Measurements from ENCODE around the gene NEK9.
"Not testable (repeated sequence)": the region's sequence is repeated elsewhere in the genome, so short reads cannot be mapped to it uniquely, and the experiment has no call there.

Gene NEK9

DNA sequence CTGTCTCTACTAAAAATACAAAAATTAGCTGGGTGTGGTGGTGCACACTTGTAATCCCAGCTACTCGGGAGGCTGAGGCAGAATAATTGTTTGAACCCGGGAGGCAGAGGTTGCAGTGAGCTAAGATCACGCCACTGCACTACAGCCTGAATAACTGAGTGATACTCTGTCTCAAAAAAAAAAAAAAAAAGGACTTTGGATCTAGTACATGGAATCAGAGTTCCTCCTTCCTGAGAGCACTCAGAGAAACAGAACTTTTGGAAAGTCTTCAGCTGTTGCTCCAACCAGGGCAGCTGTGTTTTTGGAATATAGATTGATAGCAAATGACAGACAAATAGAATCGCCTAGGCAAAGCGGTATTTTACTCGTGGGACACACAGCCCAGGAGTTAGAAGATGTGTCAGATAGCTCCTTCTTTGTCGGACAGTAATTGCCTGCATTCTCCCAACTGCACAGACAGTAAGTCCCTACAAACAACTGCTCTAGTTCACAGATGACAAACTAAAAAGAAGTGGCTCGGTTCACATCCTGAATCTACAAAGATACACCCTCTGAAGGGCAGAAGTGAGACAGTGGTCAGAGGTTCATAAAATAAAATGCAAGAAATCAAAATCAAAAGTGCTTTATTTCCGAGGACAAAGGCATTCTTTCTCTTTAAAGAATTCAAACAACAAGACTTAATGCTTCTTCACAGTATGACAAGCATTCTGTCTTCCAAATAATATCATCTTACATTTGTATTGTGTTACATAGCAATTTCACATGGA is 17.1 kb upstream of the NEK9 start:
- DNase-seq (ENCODE audit: low read depth) = no peak

DNA sequence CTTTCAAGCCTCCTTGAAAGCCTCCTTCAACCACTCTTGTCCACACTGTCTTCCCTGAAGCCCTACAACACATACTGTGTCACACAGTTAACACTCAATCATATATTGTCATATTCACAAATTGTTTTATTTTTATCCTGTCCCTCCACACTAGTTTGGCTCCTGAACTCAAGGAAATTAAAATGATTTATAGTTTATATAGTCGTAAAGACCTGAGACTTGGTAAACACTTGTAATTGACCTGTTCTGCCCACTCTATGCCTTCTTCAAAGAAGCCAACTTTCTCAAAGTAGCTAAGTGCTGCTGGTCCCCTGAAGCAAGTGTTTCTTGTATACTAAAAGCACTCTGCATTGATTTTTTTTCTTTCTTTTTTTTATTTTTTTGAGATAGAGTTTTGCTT is 15.6 kb upstream of the NEK9 start:
- no peak for DNase-seq (ENCODE audit: low read depth)

DNA sequence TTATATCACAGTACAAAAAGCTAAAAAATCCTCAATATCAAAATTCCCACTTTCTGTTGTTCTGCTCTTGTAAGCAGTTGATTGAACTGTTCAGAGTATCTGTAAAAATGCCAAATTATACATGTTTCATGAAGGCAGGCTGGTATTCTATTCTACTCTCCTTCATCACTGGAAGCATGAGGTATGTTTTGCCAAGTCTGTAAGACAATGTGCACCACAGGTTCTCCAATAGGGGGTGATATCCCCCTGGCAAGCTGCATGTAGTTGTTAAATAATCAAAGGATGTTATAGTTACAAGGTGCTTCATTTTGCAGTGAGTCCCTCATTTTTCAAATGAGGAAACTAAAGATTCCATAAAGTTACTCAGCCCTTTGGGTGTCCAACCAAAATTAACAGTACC is 15.1 kb upstream of the NEK9 start:
- DNase-seq (ENCODE audit: low read depth) = no peak

DNA sequence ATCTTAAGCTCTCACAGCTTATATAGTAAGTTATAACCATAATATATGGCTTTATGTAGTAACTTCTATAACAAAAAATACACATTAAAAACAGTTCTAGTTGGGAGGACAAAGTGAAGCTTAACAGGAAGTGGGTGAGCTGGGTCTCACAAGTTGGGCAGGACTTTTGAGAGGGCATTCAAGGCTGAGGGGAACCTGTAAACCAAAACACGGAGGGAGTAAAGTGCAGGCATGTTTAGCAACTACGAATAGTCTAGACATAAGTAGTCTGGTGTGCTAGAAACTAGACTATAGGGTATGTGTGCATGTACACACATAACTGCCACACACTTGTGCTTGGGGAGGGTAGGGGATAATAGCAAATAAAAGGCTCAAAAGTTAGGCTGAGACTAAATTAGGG is 14.2 kb upstream of the NEK9 start:
- DNase-seq (ENCODE audit: low read depth) = no peak

DNA sequence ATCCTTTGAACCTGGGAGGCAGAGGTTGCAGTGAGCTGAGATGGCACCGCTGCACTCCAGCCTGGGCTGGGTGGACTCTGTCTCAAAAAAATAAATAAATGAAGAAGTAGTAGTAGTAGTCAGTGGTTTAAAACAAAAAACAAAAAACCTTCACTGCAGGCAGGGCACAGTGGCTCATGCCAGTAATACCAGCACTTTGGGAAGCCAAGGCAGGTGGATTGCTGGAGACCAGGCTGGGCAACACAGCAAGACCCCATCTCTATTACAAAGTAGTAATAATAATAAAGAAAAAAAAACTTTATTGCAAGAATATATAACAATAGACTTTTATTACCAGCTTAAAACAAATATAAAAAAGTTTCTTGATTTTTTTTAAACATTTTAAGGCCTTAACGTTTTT is 13.8 kb upstream of the NEK9 start:
- no peak for DNase-seq (ENCODE audit: low read depth)

DNA sequence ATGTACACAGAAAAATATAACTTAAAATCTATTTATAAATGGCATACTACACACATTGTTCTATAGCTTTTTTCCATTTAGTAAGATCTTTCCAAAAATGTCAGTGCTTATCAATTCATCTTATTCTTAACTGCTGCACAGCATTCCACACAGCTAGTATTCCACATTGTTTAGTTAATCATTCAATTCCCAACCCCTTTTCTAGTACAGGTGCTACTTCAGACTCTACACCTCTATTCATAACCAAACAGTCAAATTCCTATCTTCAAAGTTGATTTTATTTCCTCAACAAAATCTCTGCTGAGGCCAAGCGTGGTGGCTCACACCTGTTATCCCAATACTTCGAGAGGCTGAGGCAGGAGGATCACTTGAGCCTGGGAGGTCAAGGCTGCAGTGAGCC is 12.3 kb upstream of the NEK9 start:
- no peak for DNase-seq (ENCODE audit: low read depth)

DNA sequence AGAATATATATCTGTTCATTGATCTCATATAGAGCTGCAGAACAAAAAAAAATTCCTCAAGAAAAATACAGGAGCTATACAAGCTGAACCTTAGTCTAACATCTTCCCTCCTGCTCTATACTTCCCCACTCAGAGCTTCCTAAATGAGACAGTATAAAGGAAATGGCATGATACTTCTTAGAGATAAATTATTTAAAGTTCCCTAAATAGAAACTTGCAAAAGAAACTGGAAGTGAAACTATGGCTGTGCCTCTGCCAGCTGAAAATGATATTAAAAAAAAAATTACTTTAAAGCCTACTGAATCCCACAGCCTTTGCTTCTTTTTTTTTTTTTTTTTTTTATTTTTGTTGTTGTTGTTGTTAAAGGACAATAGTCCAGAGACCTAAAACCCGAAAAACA is 11.6 kb upstream of the NEK9 start:
- no peak for DNase-seq (ENCODE audit: low read depth)

DNA sequence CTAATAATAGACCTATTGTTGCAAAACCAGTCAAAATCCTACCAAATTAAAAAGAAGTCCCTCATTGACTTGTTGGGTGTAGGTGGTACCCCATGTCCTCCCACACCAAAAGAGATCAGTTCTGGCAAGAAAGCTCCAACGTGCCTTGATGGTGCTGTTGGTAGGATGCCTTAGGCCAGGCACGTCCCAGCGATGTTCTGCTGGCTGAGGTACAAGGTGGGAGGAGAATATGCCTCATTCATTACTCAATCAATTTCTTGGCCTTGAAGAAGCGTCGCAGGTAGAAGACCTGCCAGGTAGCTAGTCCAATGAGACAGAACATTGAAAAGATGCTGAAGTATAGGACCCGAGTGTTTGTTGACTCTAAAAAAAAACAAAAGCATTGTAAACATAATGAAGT is 7.8 kb upstream of the NEK9 start:
- no peak for DNase-seq (ENCODE audit: low read depth)

DNA sequence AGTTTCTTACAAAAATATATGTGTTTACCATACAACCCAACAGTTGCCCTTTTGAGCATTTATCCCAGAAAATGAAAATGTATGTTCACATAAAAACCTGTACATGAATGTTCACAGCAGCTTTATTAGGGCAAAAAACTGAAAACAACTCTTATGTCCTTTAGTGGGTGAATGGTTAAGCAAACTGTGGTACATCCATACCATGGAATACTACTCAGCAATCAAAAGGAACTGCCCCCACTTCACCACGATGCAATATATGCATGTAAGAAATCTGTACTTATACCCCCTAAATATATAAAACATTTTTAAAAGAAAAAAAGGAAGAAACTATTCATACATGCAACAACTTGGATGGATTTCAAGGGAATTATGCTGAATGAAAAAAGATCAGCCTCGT is 6.7 kb upstream of the NEK9 start:
- DNase-seq (ENCODE audit: low read depth) = no peak

DNA sequence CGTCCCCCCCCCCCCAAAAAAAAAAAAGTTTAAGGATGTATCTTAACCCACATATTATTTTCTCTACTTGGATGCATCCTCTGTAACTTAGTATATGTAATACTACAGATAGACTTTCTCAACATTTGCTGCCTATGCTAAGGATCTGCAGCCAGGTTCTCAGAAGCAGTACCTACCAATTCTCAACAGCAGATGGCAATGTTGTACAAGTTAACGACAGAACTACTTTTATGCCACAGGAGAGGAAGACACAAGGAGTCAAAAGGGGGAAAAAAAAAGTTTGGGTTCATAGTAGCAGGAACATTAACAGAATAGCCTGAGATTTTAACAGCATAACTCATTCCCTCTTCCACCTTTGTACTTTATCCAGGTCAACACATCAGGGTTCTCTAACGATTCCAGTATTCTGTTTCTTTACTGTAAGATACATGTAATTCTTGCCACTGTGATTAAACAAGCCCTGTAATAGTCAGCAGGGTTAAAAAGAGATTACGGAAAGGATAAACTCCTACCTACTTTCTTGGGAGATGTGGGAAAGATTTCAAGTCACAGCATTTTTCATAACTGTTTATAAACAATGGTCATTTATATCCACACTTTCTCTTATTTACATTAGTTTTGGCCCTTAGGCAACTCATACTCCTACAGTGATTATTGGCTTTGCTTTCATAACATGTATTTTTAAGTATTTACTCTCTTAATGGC is 5.7 kb upstream of the NEK9 start:
- no peak for DNase-seq (ENCODE audit: low read depth)

DNA sequence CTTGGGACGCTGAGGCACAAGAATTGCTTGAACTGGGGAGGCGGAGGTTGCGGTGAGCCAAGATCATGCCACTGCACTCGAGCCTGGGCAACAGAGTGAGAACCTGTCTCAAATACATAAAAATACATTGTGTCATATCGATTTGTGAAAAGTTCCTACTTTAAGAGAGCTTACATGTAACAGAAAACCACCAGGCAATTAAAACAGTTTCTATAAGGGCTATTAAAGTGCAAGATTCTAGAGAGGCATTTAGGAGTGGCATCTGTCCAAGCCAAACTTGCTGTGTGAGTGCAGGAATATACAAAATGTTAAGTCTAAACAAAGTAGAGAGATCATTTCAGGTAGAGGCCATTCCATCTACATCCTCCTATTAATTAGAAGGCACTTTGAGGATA is 1.7 kb upstream of the NEK9 start:
- no peak for DNase-seq (ENCODE audit: low read depth)

DNA sequence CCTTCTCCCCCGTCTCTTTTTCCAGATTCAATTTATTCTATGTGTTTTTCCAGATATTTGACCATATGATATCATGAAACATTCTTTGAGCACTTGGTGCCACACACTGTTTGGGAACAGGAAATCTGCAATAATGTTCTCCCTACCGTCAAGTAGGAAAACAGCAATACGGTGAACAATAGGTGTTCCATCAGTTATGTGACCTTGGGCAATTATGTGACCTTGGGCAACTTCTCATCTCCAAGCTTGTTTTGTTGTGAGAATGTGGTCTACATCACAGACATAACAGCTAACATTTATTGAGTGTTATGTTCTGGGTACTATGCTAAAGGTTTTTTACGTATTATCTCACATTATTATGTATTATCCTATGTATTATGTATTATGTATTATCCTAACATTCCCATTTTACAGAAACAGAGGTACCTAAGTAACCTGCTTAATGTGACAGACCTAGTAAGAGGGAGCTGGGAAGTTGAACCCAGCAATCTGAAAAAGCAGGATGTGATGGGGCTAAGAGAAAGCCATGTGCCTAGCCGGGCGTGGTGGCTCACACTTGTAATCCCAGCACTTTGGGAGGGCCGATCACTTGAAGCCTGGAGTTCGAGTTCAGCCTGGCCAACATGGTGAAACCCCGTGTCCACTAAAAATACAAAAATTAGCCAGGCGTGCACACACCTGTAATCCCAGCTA is 1.2 kb upstream of the NEK9 start:
- no peak for DNase-seq (ENCODE audit: low read depth)

DNA sequence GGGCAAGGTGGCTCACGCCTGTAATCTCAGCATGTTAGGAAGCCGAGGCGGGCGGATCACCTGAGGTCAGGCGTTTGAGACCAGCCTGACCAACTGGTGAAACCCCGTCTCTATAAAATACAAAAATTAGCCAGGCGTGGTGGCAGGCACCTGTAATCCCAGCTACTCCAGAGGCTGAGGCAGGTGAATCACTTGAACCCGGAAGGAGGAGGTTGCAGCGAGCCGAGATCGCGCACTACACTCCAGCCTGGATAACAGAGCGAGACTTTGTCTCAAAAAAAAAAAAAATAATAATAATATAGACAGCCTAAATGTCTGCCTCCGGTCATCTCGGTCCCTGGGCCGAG is 599 bp upstream of the NEK9 start:
- not testable (repeated sequence) for DNase-seq (ENCODE audit: low read depth)

DNA sequence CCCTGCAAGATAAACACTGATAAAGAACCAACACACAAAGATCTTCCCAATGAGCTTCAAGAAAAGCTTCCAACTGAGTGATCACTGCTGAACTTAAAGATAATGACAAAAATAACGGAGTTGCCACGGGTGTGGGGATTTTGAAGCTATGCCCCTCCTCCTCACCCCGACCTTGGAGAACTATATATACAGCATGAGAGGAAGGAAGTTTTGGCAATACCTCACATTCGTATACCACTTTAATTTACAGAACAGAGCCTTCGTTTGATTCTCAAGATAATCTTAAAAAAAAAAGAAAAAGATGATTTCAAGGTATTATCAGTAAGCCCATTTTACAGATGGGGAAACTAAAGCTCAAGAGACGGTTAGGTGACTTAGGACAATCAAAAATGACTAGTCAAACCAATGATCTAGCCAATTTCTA is 715 bp downstream of the NEK9 start:
- no peak for DNase-seq (ENCODE audit: low read depth)

DNA sequence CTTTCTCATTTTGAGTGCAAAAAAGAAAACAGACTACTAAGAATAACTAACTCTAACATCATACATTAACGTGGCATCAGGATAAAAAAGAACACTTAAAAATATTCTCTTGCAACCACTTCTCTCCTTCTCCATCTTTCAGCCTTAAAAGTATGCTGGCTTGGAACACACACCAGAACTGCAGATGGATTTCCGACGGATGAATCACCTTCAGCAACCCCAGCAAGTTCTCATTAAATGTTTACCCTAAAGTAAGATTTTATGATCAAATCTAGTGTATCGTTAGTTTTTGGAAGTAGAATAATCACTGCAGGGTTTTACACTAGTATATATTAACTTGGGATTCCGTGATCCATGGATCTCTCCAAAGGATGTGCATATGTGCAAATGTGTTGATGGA is 1.2 kb downstream of the NEK9 start:
- no peak for DNase-seq (ENCODE audit: low read depth)

DNA sequence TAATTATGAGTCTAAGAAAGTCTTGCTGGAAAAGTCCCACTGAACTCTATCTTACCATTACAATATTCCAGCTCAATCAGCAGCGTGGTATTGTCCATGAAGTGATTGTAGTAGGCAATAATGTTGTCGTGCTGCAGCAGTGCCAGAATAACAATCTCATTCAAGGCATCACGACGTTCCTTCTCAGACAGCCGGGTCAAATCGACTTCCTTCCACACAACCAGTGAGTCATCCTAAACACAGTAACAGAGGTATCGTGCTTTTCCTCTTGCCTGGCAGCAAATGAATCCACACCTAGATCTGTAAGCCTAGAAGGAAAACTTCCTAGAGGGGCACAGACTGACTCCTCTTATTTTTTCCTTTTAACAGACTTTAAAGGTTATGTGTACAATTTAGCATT is 2.9 kb downstream of the NEK9 start:
- no peak for DNase-seq (ENCODE audit: low read depth)

DNA sequence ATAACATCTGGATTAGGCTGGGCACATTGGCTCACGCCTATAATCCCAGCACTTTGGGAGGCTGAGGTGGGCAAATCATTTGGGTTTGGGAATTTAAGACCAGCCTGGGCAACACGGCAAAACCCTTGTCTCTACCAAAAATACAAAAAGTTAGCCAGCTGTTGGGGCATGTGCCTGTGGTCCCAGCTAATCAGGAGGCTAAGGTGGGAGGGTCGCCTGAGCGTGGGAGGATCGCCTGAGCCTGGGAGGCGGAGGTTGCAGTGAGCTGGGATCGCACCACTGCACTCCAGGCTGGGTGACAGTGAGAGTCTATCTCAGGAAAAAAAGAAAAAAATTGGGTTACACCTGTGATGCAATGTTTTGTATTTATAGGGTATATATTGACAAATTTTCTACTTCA is 5.3 kb downstream of the NEK9 start:
- no peak for DNase-seq (ENCODE audit: low read depth)

DNA sequence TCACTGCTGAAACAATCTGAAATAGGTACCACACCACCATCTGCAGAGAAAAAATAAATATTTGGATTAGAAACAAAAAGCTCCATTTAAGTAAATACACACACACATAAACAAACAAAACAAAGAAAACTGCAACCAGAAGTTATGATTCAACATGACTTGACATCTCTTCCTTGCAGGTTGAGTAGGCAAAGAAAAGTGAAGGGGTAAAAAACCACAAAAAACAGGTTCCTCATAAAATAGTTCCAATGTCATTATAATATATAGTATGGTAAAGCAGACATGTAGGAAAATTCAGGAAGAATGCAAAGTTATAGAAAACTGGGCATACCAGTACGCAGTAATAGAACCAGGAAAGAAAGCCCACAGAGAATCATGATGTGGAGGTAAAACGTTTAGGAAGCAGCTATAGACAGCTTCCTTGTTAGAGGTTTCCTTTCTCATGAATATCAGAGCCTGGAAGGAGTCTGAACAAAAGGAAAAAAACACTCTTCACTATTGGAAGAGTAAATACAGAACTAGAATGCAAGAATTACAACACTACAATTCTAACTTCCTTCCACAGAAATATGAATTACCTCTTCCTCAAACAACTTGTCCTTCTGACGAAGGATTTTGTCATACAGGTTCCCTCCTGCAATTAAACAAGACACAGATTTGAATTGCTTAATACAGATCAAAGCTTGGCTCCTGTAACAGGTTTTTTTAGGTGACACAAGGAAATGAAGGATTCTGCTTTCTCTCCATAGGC is 6.1 kb downstream of the NEK9 start:
- DNase-seq (ENCODE audit: low read depth) = no peak

DNA sequence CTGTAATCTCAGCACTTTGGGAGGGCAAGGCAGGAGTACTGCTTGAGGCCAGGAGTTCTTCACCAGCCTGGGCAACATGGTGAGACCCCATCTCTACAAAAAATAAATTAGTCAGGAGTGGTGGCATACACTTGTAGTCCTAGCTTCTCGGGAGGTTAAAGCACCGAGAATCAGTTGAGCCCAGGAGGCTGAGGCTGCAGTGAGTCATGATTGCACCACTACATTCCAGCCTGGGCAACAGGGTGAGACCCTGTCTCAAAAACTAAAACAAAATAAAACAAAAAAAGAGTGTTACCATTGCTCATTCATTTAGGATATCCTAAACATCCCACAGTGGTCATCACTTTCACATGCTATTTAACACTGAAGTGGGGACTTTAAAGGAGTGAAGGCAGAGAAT is 7.8 kb downstream of the NEK9 start:
- DNase-seq (ENCODE audit: low read depth) = no peak

DNA sequence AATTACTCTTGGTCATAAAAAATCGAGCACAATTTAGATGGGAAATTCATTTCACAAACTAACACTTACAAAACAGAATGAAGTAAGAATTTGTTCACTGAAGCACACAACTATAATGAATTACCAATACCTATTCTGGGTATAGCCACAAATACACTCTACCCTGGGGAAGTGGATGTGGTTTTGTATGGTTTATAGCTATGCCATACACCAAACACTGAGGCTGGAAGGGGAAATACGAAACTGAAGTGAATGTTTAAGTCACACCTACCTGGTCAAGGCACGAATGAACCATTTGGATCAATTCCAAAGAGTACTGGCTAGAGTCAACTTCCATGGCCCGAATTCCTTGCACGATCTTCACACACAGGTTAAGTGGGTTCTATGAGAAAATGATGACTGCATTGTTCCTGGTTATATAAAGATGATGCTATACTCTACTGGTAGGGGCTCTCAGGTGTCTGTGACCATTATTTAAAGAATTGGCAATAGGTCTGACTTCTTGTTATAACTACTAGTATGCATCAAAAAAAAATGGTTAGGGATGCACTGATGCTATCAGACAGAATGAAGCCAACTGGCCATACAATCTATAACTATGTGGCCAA is 12.8 kb downstream of the NEK9 start:
- no peak for DNase-seq (ENCODE audit: low read depth)

DNA sequence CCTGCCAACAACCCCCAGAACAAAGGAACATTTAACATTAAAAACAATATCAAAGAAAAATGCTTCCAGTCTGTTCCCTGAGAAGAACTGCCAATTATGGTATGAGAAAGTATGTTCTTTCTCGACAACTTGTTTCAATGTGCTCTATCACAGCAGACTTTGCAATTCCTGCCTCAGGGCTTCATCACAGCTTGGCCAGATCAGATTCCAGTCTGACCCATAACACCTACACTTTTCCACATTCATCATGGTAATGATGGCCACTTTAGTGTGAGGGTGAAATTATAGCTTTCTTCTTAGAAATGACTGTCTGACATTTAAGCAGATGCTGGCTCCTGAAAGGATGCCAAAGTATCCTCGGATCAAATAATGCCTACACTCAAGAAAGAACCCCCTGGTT is 17.0 kb downstream of the NEK9 start:
- DNase-seq (ENCODE audit: low read depth) = no peak

DNA sequence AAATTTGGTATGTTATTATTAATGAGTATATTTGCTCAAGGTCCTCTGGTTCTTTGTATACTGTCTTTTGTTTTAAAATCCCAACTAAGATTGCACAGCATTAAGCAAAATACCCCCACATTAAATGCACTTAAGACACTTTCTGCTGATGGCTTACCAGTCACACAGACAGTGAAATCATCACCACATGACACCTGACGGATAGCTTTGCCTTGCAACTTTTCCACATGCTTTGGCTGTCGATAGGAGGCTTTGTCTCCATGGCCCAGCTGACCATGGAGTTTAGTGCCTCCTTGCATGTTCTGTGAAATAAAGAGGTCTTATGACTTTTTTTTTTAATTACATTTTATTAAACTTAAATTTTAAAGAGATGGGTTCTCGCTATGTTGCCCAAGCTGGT is 19.7 kb downstream of the NEK9 start:
- DNase-seq (ENCODE audit: low read depth) = no peak

Measured in activated T-helper 1 cell treated with Interleukin-2 at 50 U/mL for 16 hours (primary cell).